Right lobe of liver (tissue), 4 donors: Measurements from ENCODE around the gene ZNF837.

Source experiments
- POLR2A ChIP-seq: fragments of 450-650 bp; IDR thresholded peaks from one replicate; pipeline ENCODE4 v1.6.1; 2017; ENCODE audit warnings: antibody characterized with exemption, mild to moderate bottlenecking
- TF ChIP-seq, protein P1 (sequence below), 4 donors: fragments of 200-600 bp in 3 of 4; fragments of 450-650 bp in 1 of 4; IDR thresholded peaks; one replicate each; pipeline versions ENCODE4 v1.5.1 to v1.8.0; 2016 to 2022; ENCODE audit warnings: antibody characterized with exemption in 4 of 4, mild to moderate bottlenecking in 2 of 4
- donor health status: DM: no; HTN: no; CAD: no.
- donor health status: DM: no; HTN: no; CAD: no.
- donor health status: DM: no; HTN: yes; CAD: no.

DNA sequence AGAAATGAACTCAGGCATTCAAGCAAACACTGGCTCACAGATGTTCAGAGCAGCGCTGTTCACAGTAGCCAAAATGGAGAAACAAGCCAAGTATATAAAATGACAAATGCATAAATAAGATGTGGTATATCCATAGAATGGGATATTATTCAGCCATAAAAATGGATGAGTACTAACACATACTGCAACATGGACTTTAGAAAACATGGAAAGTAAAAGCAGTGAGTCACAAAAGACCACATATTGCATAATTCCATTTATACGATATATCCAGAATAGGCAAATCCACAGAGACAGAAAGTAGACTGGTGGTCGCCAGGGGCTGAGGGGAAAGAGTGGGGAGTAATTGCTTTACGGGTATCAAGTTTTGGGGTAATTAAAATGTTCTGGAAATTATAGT is 6.6 kb downstream of the ZNF837 start:
- TF ChIP-seq, protein P1, sequence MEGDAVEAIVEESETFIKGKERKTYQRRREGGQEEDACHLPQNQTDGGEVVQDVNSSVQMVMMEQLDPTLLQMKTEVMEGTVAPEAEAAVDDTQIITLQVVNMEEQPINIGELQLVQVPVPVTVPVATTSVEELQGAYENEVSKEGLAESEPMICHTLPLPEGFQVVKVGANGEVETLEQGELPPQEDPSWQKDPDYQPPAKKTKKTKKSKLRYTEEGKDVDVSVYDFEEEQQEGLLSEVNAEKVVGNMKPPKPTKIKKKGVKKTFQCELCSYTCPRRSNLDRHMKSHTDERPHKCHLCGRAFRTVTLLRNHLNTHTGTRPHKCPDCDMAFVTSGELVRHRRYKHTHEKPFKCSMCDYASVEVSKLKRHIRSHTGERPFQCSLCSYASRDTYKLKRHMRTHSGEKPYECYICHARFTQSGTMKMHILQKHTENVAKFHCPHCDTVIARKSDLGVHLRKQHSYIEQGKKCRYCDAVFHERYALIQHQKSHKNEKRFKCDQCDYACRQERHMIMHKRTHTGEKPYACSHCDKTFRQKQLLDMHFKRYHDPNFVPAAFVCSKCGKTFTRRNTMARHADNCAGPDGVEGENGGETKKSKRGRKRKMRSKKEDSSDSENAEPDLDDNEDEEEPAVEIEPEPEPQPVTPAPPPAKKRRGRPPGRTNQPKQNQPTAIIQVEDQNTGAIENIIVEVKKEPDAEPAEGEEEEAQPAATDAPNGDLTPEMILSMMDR (IDR thresholded peaks at IDR 0.05): no peak
- TF ChIP-seq POLR2A: no peak
